ENCODE measurements around the gene PPP4R3C.
"Not testable (repeated sequence)": the region's sequence is repeated elsewhere in the genome, so short reads cannot be mapped to it uniquely, and the experiment has no call there.

The PPP4R3C gene

GRCh38 chrX:27463187-27463586, at the start of gene PPP4R3C:
Gene PPP4R3C, minus strand, starts transcription at chrX:27463341. Its CDS starts 45 bp downstream, at chrX:27463296.
- DNase-seq, result no peak

- no peak for DNase-seq
Measured at GRCh38 chrX:27491397-27491796, 28.3 kb upstream of the PPP4R3C start.

DNA sequence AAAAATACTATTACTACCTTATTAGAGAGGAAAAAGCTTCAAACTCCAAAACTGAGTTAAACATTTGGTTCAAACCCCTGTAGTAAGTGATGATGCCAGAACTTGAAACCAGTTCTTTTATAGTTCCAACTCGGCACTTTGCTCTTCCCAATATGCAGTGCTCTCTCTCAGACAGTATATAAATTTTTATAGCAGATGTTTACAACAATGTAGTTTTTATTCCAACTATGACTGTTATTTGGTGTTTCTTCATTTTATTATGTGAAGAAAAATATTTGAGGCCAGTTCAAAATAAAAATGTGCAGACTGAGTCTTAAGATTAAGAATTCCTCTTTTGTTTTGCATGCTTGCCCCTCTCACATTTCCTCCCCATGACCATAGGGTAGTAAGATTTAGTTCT, 2.9 kb upstream of the PPP4R3C start:
- DNase-seq, result no peak

DNA sequence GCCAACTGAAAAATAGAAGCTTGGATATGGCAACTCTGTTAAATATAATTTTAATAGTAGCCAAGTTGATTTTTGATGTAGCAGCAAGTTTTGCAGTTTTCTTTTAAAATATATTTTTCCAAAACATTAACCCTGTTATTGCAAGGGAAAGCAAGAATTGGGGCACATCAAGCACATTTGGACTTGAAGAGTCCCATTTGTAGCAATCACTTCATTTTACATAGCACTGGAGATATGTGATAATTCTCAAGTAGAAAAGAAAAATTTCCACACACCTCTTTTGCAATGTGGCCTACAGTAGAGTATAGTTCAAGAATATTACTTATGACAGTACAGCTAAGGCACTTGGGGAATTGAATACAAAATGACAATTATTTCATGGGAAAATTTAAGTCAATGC, 1.9 kb upstream of the PPP4R3C start:
- DNase-seq, result no peak

DNA sequence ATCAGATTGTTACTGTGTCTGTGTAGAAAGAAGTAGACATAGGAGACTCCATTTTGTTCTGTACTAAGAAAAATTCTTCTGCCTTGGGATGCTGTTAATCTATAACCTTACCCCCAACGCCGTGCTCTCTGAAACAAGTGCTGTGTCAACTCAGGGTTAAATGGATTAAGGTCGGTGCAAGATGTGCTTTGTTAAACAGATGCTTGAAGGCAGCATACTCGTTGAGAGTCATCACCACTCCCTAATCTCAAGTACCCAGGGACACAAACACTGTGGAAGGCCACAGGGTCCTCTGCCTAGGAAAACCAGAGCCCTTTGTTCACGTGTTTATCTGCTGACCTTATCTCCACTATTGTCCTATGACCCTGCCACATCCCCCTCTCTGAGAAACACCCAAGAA, 4.0 kb downstream of the PPP4R3C start:
- not testable (repeated sequence) for DNase-seq

DNA sequence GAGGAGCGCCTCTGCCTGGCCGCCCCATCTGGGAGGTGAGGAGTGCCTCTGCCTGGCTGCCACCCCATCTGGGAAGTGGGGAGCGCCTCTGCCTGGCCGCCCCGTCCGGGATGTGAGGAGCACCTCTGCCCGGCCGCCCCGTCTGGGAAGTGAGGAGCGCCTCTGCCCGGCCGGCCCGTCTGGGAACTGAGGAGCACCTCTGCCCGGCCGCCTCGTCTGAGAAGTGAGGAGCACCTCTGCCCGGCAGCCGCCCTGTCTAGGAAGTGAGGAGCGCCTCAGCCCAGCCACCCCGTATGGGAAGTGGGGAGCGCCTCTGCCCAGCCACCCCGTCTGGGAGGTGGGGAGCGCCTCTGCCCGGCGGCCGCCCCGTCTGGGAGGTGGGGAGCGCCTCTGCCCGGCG, 4.6 kb downstream of the PPP4R3C start:
- not testable (repeated sequence) for DNase-seq

DNA sequence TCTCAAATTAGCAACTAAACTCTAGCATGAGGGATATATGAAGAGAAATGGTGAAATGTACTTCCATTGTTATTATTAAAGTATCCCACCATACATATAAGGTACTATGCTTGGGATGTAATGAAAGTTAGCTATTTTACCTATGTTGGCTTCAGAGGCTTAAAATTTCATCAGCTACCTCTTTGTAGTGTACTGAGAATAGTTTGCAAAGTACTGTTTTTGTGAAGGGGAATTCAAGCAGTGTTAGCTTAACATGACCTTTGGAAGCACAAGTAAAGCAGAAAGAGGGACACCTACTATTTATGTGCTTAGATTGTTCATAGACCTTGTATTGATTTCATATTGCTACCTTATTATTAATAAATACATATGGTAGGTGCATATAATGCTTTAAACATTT, 11.8 kb downstream of the PPP4R3C start:
- no peak for DNase-seq

GRCh38 chrX:27446423-27446822, 16.7 kb downstream of the PPP4R3C start:
- DNase-seq, result no peak

- DNase-seq, result no peak
Measured at GRCh38 chrX:27445438-27445837, 17.7 kb downstream of the PPP4R3C start.

GRCh38 chrX:27444093-27444908, 18.8 kb downstream of the PPP4R3C start:
- DNase-seq, result no peak

GRCh38 chrX:27442392-27442791, 20.7 kb downstream of the PPP4R3C start:
- not testable (repeated sequence) for DNase-seq

GRCh38 chrX:27439771-27440170, 23.4 kb downstream of the PPP4R3C start:
- no peak for DNase-seq

DNA sequence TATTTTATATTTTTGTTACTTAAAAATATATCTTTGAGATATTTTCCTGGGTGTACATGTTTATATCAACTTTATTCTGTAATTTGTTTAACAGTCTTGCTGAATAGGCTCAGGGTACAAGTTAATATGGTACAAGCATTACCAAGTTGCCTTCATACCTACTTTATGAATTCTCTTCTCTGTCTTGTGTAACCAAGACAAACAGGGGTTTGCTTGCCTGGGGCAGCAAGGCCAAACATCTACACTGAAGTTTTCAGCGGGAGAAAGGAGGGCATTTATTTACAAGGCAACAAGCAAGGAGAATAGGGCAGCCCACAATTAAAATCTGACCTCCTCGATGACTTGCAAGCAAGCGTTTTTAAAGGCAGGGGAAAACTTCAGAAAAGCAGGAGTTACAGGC, 24.2 kb downstream of the PPP4R3C start:
- no peak for DNase-seq

DNA sequence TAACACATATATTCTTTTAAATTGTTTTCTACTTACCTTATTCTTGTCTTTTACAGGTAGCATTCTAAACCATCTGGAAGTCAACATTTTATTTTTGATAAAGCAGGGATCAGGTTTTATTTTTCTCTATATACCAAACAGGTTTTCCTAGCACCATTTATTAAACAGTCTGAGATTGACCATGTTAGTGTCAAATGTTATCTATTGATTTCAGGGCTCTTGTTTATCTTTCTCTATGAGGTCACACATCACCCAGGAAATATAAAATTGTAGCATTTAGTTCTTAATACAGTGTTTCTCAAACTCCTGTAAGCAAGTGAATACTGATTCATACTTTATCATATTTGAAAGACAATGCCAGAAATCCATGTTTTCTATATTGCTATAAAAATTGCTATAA, 28.1 kb downstream of the PPP4R3C start:
- no peak for DNase-seq
